Measurements from ENCODE around the gene OXT. TPM values are rescaled to one million over a fixed set of nuclear protein-coding genes. Genes with fewer than 3 reads are reported as not detected.
"Not testable (repeated sequence)": the region's sequence is repeated elsewhere in the genome, so short reads cannot be mapped to it uniquely, and the experiment has no call there.

Gene OXT
- total and polyA plus RNA-seq, 5 donors from 2014 or later = 0.50 to 0.83 (median 0.61) TPM; not detected in 2

- Histone ChIP-seq H3K4me1 (ENCODE audit: control insufficient read depth, insufficient read depth, low read length, poor library complexity, severe bottlenecking) (peaks cover 5% of the 10 kb centered on the region), H3K27ac (ENCODE audit: insufficient read depth, low read length, poor library complexity, severe bottlenecking) (no peak overlapping the region), H3K27me3 (ENCODE audit: control insufficient read depth, insufficient read depth, low read length) (no peaks in the 10 kb centered on the region), H3K4me3 (ENCODE audit: low read depth, low read length) (no peak overlapping the region), H3K9me3 (ENCODE audit: control insufficient read depth in 2 of 2, low read length in 2 of 2) (no peaks in the 10 kb centered on the region), H3K36me3 (ENCODE audit: control insufficient read depth, insufficient read depth, low read length) (peaks cover 15% of the 10 kb centered on the region)
- Mint-ChIP-seq H3K36me3 (peaks cover 25% of the 10 kb centered on the region), H3K27ac (peak overlapping the region; percentile 36 to 86 (median 81)), H3K27me3 (no peaks in the 10 kb centered on the region), H3K4me3 (no peak overlapping the region), H3K4me1 (peaks cover 3 to 14% (median 7%) of the 10 kb centered on the region in 4 donors), H3K9me3 (no peaks in the 10 kb centered on the region)
- DNase-seq (no peak), ATAC-seq (ENCODE audit: low read depth in 2 of 2) (no peak)
Observed at GRCh38 chr20:3111507-3111906, 40.1 kb downstream of the OXT start.

GRCh38 chr20:3111995-3112394, 40.6 kb downstream of the OXT start:
- H3K36me3 Mint-ChIP-seq = peaks cover 25% of the 10 kb centered on the region
- H3K27ac Mint-ChIP-seq = no peak overlapping the region
- no peak overlapping the region for H3K4me3 Mint-ChIP-seq
- Histone ChIP-seq H3K36me3 (ENCODE audit: control insufficient read depth, insufficient read depth, low read length) (peaks cover 15% of the 10 kb centered on the region), H3K4me3 (ENCODE audit: low read depth, low read length) (no peak overlapping the region), H3K9me3 (ENCODE audit: control insufficient read depth in 2 of 2, low read length in 2 of 2) (no peaks in the 10 kb centered on the region), H3K27me3 (ENCODE audit: control insufficient read depth, insufficient read depth, low read length) (no peaks in the 10 kb centered on the region), H3K4me1 (ENCODE audit: control insufficient read depth, insufficient read depth, low read length, poor library complexity, severe bottlenecking) (peaks cover 5% of the 10 kb centered on the region), H3K27ac (ENCODE audit: insufficient read depth, low read length, poor library complexity, severe bottlenecking) (no peak overlapping the region)
- no peaks in the 10 kb centered on the region for H3K9me3 Mint-ChIP-seq
- no peak for DNase-seq
- H3K4me1 Mint-ChIP-seq = peaks cover 3 to 14% (median 7%) of the 10 kb centered on the region in 4 donors
- no peak for ATAC-seq (ENCODE audit: low read depth in 2 of 2)
- H3K27me3 Mint-ChIP-seq = no peaks in the 10 kb centered on the region

GRCh38 chr20:3115190-3116107, 44.0 kb downstream of the OXT start:
- H3K27ac ChIP-seq (ENCODE audit: insufficient read depth, low read length, poor library complexity, severe bottlenecking) = no peak overlapping the region
- no peak overlapping the region for H3K4me3 ChIP-seq (ENCODE audit: low read depth, low read length)
- H3K9me3 ChIP-seq (ENCODE audit: control insufficient read depth in 2 of 2, low read length in 2 of 2) = no peaks in the 10 kb centered on the region
- Mint-ChIP-seq H3K4me1 (peaks cover 2 to 29% (median 15%) of the 10 kb centered on the region in 4 donors), H3K27me3 (no peaks in the 10 kb centered on the region), H3K36me3 (peaks cover 25% of the 10 kb centered on the region), H3K4me3 (no peak overlapping the region), H3K27ac (peak overlapping the region in 1 of 3 donors; percentile 38), H3K9me3 (no peaks in the 10 kb centered on the region)
- peak; percentile 34 to 54 for ATAC-seq (ENCODE audit: low read depth in 2 of 2)
- no peaks in the 10 kb centered on the region for H3K27me3 ChIP-seq (ENCODE audit: control insufficient read depth, insufficient read depth, low read length)
- peaks cover 8% of the 10 kb centered on the region for H3K36me3 ChIP-seq (ENCODE audit: control insufficient read depth, insufficient read depth, low read length)
- DNase-seq = peak in 2 of 3 donors; percentile 44 to 62
- peaks cover 5% of the 10 kb centered on the region for H3K4me1 ChIP-seq (ENCODE audit: control insufficient read depth, insufficient read depth, low read length, poor library complexity, severe bottlenecking)

GRCh38 chr20:3116341-3116740, 44.9 kb downstream of the OXT start:
- Histone ChIP-seq H3K4me1 (ENCODE audit: control insufficient read depth, insufficient read depth, low read length, poor library complexity, severe bottlenecking) (peaks cover 14% of the 10 kb centered on the region), H3K36me3 (ENCODE audit: control insufficient read depth, insufficient read depth, low read length) (peaks cover 11% of the 10 kb centered on the region), H3K27ac (ENCODE audit: insufficient read depth, low read length, poor library complexity, severe bottlenecking) (no peak overlapping the region), H3K9me3 (ENCODE audit: control insufficient read depth in 2 of 2, low read length in 2 of 2) (no peaks in the 10 kb centered on the region), H3K27me3 (ENCODE audit: control insufficient read depth, insufficient read depth, low read length) (no peaks in the 10 kb centered on the region), H3K4me3 (ENCODE audit: low read depth, low read length) (no peak overlapping the region)
- Mint-ChIP-seq H3K36me3 (peaks cover 26% of the 10 kb centered on the region), H3K4me1 (peaks cover 9 to 36% (median 22%) of the 10 kb centered on the region in 4 donors), H3K9me3 (no peaks in the 10 kb centered on the region), H3K27me3 (no peaks in the 10 kb centered on the region), H3K27ac (peak overlapping the region in 2 of 3 donors; percentile 11 to 38), H3K4me3 (no peak overlapping the region)
- ATAC-seq (ENCODE audit: low read depth in 2 of 2) = no peak
- DNase-seq = no peak

DNA sequence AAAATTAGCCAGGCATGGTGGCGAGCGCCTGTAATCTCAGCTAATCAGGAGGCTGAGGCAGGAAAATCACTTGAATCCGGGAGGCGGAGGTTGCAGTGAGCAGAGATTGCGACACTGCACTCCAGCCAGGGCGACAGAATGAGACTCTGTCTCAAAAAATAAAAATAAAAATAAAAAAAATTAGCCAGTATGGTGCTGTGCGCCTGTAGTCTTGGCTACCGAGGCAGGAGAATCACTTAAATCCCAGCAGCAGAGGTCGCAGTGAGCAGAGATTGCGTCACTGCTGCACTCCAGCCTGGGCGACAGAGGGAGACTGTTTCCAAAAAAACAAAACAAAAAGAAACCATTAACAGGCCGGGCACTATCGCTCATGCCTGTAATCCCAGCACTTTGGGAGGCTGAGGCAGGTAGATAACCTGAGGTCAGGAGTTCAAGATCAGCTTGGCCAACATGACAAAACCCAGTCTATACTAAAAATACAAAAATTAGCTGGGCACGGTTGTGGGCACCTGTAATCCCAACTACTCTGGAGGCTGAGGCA, 46.5 kb downstream of the OXT start:
- Histone ChIP-seq H3K36me3 (ENCODE audit: control insufficient read depth, insufficient read depth, low read length) (peaks cover 15% of the 10 kb centered on the region), H3K4me1 (ENCODE audit: control insufficient read depth, insufficient read depth, low read length, poor library complexity, severe bottlenecking) (peaks cover 30% of the 10 kb centered on the region)
- not testable (repeated sequence) for H3K27me3 Mint-ChIP-seq; H3K27me3 ChIP-seq (ENCODE audit: control insufficient read depth, insufficient read depth, low read length); H3K9me3 Mint-ChIP-seq; H3K4me3 ChIP-seq (ENCODE audit: low read depth, low read length); H3K27ac ChIP-seq (ENCODE audit: insufficient read depth, low read length, poor library complexity, severe bottlenecking); H3K9me3 ChIP-seq (ENCODE audit: control insufficient read depth in 2 of 2, low read length in 2 of 2)
- ATAC-seq (ENCODE audit: low read depth in 2 of 2) (peak; percentile 43 to 44), DNase-seq (peak; percentile 19 to 77 (median 60))
- Mint-ChIP-seq H3K4me3 (peak overlapping the region in 3 of 4 donors; percentile 33 to 62 (median 60)), H3K27ac (peak overlapping the region; percentile 58 to 89 (median 79)), H3K4me1 (peaks cover 13 to 49% (median 30%) of the 10 kb centered on the region in 4 donors), H3K36me3 (peaks cover 28% of the 10 kb centered on the region)

DNA sequence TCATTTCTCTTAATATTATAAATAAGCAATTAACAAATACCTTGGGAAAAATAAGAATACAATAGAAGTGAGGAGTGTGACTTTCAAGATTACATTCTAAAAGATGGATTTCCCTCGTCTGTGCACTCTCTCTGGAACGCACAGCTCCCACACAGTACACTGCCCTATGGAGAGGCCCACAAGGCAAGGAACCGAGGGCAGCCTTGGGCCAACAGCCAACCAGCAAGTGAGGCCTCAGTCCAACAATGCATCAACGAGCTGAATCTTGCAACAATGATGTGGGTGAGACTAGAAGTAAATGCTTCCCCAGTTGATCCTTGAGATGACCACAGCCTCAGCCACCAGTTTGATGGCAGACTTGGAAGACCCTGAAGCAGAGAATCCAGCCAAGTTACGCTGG, 47.6 kb downstream of the OXT start:
- H3K9me3 Mint-ChIP-seq = peaks cover 0 to 3% (median 0%) of the 10 kb centered on the region in 7 donors
- H3K4me3 ChIP-seq (ENCODE audit: low read depth, low read length) = no peak overlapping the region
- no peak overlapping the region for H3K27ac ChIP-seq (ENCODE audit: insufficient read depth, low read length, poor library complexity, severe bottlenecking)
- H3K27me3 ChIP-seq (ENCODE audit: control insufficient read depth, insufficient read depth, low read length) = no peaks in the 10 kb centered on the region
- H3K36me3 ChIP-seq (ENCODE audit: control insufficient read depth, insufficient read depth, low read length) = peaks cover 9% of the 10 kb centered on the region
- DNase-seq (no peak), ATAC-seq (ENCODE audit: low read depth in 2 of 2) (no peak)
- peak overlapping the region; percentile 29 to 97 (median 81) for H3K27ac Mint-ChIP-seq
- H3K27me3 Mint-ChIP-seq = no peaks in the 10 kb centered on the region
- H3K36me3 Mint-ChIP-seq = peaks cover 22% of the 10 kb centered on the region
- no peaks in the 10 kb centered on the region for H3K9me3 ChIP-seq (ENCODE audit: control insufficient read depth in 2 of 2, low read length in 2 of 2)
- H3K4me3 Mint-ChIP-seq = peak overlapping the region in 1 of 4 donors; percentile 43
- peaks cover 20 to 59% (median 36%) of the 10 kb centered on the region in 4 donors for H3K4me1 Mint-ChIP-seq
- peaks cover 40% of the 10 kb centered on the region for H3K4me1 ChIP-seq (ENCODE audit: control insufficient read depth, insufficient read depth, low read length, poor library complexity, severe bottlenecking)

DNA sequence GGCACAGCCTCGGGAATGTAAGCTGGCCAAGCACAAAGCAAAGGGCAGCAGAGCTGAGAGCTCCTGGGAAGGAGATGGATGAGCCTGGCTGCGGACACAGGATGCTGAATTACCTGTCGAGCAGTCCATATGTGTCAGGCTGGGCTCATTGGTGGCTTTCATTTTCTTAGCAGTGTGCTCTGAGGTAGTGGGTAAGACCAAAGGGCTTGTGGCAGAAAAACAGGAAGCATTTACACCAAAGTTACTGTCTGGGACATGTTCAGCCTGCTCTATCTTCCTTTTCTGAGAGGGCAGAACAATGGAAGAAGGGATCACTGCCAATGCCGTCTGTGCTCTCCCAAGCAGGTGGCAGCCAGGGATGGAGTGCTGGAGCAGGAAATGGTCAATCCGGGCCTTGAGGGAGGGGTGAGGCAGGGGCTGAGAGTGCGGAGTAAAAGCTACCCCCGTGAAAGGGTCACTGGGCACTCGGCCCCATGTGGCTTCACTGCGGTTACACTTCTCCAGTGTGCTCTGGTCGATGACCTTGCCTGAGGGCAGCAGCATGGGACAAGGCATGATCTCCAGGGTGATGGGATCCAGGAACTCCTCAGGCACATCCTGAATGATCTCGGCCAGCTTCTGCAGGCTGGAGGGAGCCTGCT, 50.0 kb downstream of the OXT start:
- peak overlapping the region; percentile 74 for H3K27ac ChIP-seq (ENCODE audit: insufficient read depth, low read length, poor library complexity, severe bottlenecking)

More for the DNA sequence above, 50.0 kb downstream of the OXT start:
- Histone ChIP-seq H3K9me3 (ENCODE audit: control insufficient read depth in 2 of 2, low read length in 2 of 2) (no peaks in the 10 kb centered on the region), H3K36me3 (ENCODE audit: control insufficient read depth, insufficient read depth, low read length) (peaks cover 7% of the 10 kb centered on the region), H3K27me3 (ENCODE audit: control insufficient read depth, insufficient read depth, low read length) (no peaks in the 10 kb centered on the region), H3K4me3 (ENCODE audit: low read depth, low read length) (peak overlapping the region; percentile 57), H3K4me1 (ENCODE audit: control insufficient read depth, insufficient read depth, low read length, poor library complexity, severe bottlenecking) (peaks cover 35% of the 10 kb centered on the region)
- Mint-ChIP-seq H3K9me3 (peaks cover 0 to 8% (median 0%) of the 10 kb centered on the region in 7 donors), H3K36me3 (peaks cover 16% of the 10 kb centered on the region), H3K4me1 (peaks cover 20 to 53% (median 34%) of the 10 kb centered on the region in 4 donors), H3K27ac (peak overlapping the region; percentile 97 to 98 (median 98)), H3K4me3 (peak overlapping the region; percentile 64 to 82 (median 78)), H3K27me3 (no peaks in the 10 kb centered on the region)
- ATAC-seq (ENCODE audit: low read depth in 2 of 2) (peak; percentile 75), DNase-seq (peak in 2 of 3 donors; percentile 52 to 84)
